GM20000 (cell line): Measurements from ENCODE around the gene TNS3.

Experiments
- DNase-seq: peaks from one replicate; pipeline ENCODE4 v3.0.0; 2012; ENCODE audit warnings: low spot score
- TF ChIP-seq, protein P1 (sequence below): IDR thresholded peaks from 2 replicates; pipeline ENCODE4 v1.5.1; 2012; ENCODE audit warnings: mild to moderate bottlenecking, control low read depth; ENCODE audit errors: extremely low read depth, missing control alignments

TNS3 gene

DNA sequence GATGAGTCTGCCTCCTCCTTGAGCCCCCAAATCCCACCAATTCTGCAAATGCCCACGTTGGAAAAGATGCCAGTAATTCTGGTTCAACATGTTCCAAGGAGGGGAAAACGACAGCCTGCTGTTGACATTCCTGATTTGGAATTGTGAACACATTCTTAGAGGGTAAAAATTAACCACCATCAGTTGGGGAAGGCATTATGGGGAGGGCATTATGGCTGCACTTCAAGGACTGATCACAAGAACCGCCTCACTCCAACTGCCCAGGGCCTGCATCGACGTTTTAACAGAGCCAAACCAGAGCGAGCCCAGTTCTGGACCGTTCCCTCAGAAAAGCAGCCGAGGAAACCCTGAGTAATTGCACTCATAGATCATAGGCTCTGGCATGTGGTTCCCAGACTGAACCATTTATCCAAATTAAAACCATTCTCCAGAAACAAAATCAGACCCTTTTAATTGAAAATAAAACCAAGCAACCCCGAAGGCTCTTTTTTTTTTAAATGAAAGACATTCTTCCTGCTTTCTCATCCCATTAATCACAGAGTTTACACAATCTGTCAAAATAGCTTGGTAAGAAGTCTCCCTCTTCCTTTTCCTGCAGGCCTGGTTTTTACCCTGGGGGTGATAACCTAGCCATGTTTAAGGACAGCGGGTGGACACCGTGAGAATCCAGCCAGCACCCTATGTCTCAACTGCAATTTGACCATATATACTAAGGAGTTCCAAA lies 8.0 kb downstream of the TNS3 start:
- DNase-seq, result no peak
- TF ChIP-seq, protein P1, sequence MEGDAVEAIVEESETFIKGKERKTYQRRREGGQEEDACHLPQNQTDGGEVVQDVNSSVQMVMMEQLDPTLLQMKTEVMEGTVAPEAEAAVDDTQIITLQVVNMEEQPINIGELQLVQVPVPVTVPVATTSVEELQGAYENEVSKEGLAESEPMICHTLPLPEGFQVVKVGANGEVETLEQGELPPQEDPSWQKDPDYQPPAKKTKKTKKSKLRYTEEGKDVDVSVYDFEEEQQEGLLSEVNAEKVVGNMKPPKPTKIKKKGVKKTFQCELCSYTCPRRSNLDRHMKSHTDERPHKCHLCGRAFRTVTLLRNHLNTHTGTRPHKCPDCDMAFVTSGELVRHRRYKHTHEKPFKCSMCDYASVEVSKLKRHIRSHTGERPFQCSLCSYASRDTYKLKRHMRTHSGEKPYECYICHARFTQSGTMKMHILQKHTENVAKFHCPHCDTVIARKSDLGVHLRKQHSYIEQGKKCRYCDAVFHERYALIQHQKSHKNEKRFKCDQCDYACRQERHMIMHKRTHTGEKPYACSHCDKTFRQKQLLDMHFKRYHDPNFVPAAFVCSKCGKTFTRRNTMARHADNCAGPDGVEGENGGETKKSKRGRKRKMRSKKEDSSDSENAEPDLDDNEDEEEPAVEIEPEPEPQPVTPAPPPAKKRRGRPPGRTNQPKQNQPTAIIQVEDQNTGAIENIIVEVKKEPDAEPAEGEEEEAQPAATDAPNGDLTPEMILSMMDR, result no peak

DNA sequence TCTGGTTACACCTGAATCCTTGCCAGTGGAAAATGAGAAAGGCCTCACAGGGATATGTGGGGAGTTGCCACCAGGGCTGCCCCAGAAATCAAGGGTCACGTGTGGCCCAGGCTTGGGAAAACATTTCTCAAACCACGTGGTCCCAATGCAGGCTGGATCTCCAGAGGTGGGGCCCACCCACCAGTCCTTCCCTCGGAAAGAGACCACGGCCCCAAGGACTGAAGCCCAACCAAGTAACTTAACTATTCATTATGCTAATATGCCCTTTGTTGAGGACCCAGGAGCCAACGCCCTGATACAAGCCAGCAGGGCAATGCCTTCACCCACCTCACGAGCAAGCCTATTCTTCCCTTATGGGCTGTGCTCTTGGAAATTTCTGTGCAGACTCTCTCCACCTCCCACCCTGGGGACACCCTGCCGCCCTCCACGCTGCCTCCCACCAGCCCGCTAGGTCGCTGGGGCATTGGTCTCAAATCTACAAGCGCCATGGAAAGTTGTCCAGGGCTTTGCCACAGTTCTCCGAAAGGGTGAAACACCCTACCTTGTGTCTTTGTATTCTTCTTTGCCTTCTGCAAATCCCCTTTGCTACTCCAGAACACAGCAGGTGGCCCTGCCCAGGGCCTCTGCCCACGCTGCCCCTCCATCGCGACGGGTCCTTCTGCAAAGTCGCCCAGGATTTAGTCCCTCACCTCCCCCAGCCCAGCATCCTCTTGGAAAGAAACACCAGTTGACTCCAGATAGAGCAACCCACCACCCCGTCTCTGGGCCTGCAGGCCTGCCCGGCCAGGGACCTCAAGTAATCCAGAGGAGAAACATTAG lies 8.8 kb downstream of the TNS3 start:
- TF ChIP-seq, protein P1, result no peak

DNA sequence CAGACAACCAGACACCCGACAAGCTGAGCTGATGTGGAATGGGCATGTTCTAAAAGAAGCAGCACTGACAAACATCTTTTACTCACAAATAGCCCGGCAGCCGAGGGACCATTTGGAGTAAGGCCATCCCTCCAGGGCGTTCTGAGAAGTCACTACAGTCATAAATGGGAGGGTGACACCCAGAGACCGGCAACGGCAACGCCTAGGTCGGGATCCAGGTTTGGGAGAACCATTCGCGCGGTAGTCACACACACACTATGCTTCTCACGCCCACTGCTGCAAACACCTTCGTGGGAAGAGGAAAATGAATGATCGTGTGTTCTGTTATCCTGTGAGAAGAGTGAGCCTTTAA lies 9.8 kb downstream of the TNS3 start:
- TF ChIP-seq, protein P1, result no peak
- no peak for DNase-seq

More for the DNA sequence above, 8.8 kb downstream of the TNS3 start:
- DNase-seq, result no peak

DNA sequence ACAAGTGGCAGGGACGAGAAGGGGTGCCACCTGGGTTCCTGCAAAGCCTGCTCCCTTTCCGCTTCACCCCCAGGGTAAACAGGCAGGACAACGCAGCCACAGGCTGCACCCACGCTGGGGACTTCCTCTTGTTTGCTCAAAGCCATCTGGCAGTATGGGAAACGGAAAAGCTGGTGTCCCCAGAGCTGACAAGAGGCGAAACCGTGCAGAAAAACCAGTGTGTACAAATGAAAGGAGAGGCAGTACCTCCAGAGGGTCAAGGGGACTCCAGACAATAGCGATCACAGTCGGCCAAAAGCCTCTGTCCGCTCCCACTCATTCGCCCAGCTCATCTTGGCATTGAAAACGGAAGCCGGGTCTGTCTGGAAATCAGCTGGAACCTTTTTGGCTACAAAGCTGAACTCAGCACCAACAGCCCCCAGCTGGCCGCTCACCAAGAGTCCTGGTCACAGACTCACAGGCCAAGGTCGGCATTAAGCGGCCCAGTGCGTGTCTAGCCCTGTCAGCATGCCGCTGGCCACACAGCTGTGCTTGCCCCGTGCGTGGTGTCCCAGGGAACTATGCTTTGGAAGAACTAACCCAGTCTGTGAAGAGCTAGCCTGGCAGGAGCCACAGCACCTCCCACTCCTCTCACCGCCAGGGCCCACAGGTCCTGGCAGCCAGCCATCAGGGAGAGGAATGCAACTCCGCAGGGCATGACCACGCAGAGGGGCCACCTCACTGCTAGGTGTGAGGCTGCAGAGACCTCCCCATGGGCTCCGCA lies 10.4 kb downstream of the TNS3 start:
- TF ChIP-seq, protein P1, result no peak
- no peak for DNase-seq

DNA sequence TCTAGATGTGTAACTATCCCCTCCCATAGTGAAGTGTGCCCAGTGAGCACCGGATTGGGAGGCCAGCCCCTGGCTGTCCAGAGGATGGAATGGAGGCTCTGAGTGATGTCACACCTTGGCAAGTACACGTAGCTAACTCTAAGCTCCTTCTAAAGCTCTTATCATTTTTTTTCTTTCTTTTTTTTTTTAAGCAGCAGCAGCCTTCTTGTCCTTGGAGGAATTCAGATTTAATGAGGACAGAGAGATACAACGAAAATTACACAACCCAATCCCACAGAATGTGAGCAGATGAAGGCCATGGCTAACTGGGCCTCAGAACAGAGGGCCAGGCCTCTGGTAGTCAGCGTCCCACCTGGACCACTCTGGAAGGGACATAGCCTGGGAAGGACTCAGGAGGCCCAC lies 11.3 kb downstream of the TNS3 start:
- DNase-seq, result no peak
- TF ChIP-seq, protein P1, result no peak

DNA sequence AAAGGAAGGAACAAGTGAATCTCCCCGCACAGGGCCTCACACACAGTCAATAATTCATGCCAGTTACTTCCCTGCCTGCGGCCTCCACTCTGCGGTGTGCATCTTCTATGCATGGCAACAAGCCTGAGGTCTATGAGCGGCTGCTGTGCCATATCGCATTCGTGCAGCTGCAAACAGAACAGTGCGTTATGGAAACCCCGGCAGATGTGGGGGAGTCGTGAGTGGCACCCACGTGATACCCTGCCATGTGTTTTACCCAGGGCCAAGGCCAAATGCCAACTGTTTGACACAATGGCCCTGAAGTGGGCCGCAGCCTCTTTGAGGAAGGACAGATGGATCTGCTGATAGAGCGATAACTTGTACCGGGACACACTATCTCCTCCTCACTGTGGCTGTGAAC lies 13.4 kb downstream of the TNS3 start:
- DNase-seq, result no peak
- TF ChIP-seq, protein P1, result no peak

DNA sequence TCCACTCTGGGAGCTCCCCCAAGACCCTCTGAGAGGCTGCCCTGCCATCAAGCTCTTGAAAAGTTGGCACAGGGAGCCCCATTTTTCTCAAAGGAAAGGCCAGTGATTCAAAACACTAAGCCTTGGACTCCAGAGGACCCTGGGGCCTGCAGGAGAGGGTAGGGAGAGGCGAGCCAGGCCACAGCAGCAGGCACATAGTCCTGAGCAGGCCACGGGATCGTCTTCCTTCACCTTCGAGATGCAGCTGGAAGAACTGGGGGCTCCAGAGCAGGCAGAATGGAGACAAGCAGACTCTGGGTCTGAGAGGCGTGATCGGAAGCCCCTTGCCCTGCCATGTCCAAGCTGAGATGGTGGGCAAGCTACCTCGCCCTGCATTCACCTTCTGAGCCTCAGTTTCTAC lies 13.9 kb downstream of the TNS3 start:
- DNase-seq, result no peak
- TF ChIP-seq, protein P1, result no peak
